ENCODE results near the gene PKP3.

DNA sequence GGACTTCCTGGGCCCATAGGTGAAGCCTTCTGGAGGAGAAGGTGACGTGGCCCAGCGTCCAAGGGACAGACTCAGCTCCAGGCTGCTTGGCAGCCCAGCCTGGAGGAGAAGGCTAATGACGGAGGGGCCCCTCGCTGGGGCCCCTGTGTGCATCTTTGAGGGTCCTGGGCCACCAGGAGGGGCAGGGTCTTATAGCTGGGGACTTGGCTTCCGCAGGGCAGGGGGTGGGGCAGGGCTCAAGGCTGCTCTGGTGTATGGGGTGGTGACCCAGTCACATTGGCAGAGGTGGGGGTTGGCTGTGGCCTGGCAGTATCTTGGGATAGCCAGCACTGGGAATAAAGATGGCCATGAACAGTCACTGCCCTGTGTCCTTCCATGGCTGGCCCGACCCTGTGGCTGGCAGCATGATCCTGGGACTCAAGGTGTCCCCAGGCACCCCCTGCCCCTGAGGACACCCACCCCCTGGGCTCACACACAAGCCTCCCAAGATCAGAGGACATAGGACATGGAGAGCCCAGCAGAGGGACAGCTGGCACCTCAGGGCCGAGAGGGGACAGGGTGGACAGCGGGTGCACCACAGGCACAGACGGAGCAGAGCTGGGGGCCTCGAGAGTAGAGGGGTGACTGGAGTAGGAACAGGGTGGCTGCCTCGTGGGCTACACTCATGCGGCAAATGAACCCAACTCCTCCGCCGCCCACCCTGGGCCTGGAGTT is 10.7 kb downstream of the PKP3 start:
- TF ChIP-seq HOXB6 (CRISPR knock-in tag; IDR thresholded peaks at IDR 0.05; ENCODE audit: borderline replicate concordance) (no peak), CEBPB (tag; IDR thresholded peaks at IDR 0.05) (no peak), TCF7 (IDR thresholded peaks at IDR 0.05; ENCODE audit: borderline replicate concordance) (no peak), CTCF (IDR thresholded peaks at IDR 0.05 in 2 of 3, conservative IDR thresholded peaks at IDR 0.05 in 1 of 3; ENCODE audit: insufficient read depth in 2 of 3, low read depth in 1 of 3, low read length in 3 of 3) (no peak), RBFOX2 (IDR thresholded peaks at IDR 0.05; ENCODE audit: low read depth, low read length) (no peak; the same call in 1 of the 2 replicates), ELF4 (CRISPR knock-in tag; IDR thresholded peaks at IDR 0.05) (no peak), GMEB1 (CRISPR knock-in tag; IDR thresholded peaks at IDR 0.05) (no peak)
- TF ChIP-seq, protein P1, sequence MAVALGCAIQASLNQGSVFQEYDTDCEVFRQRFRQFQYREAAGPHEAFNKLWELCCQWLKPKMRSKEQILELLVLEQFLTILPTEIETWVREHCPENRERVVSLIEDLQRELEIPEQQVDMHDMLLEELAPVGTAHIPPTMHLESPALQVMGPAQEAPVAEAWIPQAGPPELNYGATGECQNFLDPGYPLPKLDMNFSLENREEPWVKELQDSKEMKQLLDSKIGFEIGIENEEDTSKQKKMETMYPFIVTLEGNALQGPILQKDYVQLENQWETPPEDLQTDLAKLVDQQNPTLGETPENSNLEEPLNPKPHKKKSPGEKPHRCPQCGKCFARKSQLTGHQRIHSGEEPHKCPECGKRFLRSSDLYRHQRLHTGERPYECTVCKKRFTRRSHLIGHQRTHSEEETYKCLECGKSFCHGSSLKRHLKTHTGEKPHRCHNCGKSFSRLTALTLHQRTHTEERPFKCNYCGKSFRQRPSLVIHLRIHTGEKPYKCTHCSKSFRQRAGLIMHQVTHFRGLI (CRISPR knock-in tag; IDR thresholded peaks at IDR 0.05): no peak

Data from K562 (cell line).